ENCODE measurements around the gene SLC25A45. TPM values are rescaled to one million over a fixed set of nuclear protein-coding genes. Genes with fewer than 3 reads are reported as not detected.
A peak's percentile ranks its signal among the peaks of the same experiment; 100 is the strongest.

Gene SLC25A45
- total RNA-seq, 2 donors from 2014 or later = 11.7 to 13.3 TPM

GRCh38 chr11:65381716-65382032 is 772 bp downstream of the SLC25A45 start:
- intact Hi-C loops (cut with DNase I) = loop anchor here (1.0 to 2.0 kb wide), 2 partner anchors 33 to 129 kb away; no protein-coding TSS in a partner anchor
- no peaks in the 10 kb centered on the region for H3K36me3 ChIP-seq
- 2% methylated on average over 6 of the region's 6 CpGs for WGBS
- no peaks in the 10 kb centered on the region for H3K27me3 ChIP-seq (replicated peaks; ENCODE audit: insufficient read depth)
- H3K4me3 ChIP-seq = peak overlapping the region; percentile 22 to 26
- peaks cover 4% of the 10 kb centered on the region for H3K4me1 ChIP-seq (replicated peaks)
- peak; percentile 80 for DNase-seq (ENCODE audit: low spot score)
- H3K27ac ChIP-seq = peak overlapping the region; percentile 95 to 98
- no peaks in the 10 kb centered on the region for H3K9me3 ChIP-seq
- TF ChIP-seq POLR2A (IDR thresholded peaks at IDR 0.05) (peak; percentile 29), POLR2AphosphoS5 (IDR thresholded peaks at IDR 0.05) (no peak)

GRCh38 chr11:65380460-65381119 is 1.9 kb downstream of the SLC25A45 start:
- DNase-seq (ENCODE audit: low spot score) = no peak
- intact Hi-C loops (cut with DNase I) = no loop called here
- Histone ChIP-seq H3K9me3 (no peaks in the 10 kb centered on the region), H3K4me3 (no peak overlapping the region), H3K36me3 (no peaks in the 10 kb centered on the region), H3K27ac (peak overlapping the region; percentile 95 to 98), H3K4me1 (replicated peaks) (peaks cover 4% of the 10 kb centered on the region), H3K27me3 (replicated peaks; ENCODE audit: insufficient read depth) (no peaks in the 10 kb centered on the region)
- WGBS = 83% methylated on average over 13 of the region's 16 CpGs
- TF ChIP-seq POLR2A (IDR thresholded peaks at IDR 0.05) (no peak), POLR2AphosphoS5 (IDR thresholded peaks at IDR 0.05) (no peak), CTCF (IDR thresholded peaks at IDR 0.05) (no peak)

GRCh38 chr11:65379698-65380459 is 2.6 kb downstream of the SLC25A45 start:
- no peaks in the 10 kb centered on the region for H3K9me3 ChIP-seq
- peaks cover 4% of the 10 kb centered on the region for H3K4me1 ChIP-seq (replicated peaks)
- H3K4me3 ChIP-seq = no peak overlapping the region
- no peak for DNase-seq (ENCODE audit: low spot score)
- TF ChIP-seq POLR2A (IDR thresholded peaks at IDR 0.05) (no peak), CTCF (IDR thresholded peaks at IDR 0.05) (no peak), POLR2AphosphoS5 (IDR thresholded peaks at IDR 0.05) (no peak)
- H3K27me3 ChIP-seq (replicated peaks; ENCODE audit: insufficient read depth) = no peaks in the 10 kb centered on the region
- intact Hi-C loops (cut with DNase I) = loop anchor here (5.0 kb wide), 1 partner anchor 147 kb away; the partner anchor contains the start of gene SCYL1
- no peaks in the 10 kb centered on the region for H3K36me3 ChIP-seq
- 85% methylated on average over 13 of the region's 13 CpGs for WGBS
- peak overlapping the region; percentile 95 to 98 for H3K27ac ChIP-seq

- no peak overlapping the region for H3K4me3 ChIP-seq
- no peaks in the 10 kb centered on the region for H3K36me3 ChIP-seq
- no peaks in the 10 kb centered on the region for H3K9me3 ChIP-seq
- 93% methylated on average over 14 of the region's 14 CpGs for WGBS
- H3K27ac ChIP-seq = no peak overlapping the region
- no peak for DNase-seq (ENCODE audit: low spot score)
- intact Hi-C loops (cut with DNase I) = loop anchor here (5.0 kb wide), 1 partner anchor 148 kb away; the partner anchor contains the start of gene SCYL1
- no peaks in the 10 kb centered on the region for H3K27me3 ChIP-seq (replicated peaks; ENCODE audit: insufficient read depth)
- TF ChIP-seq CTCF (IDR thresholded peaks at IDR 0.05) (no peak), POLR2AphosphoS5 (IDR thresholded peaks at IDR 0.05) (no peak), POLR2A (IDR thresholded peaks at IDR 0.05) (no peak)
- H3K4me1 ChIP-seq (replicated peaks) = peaks cover 4% of the 10 kb centered on the region
Measured at GRCh38 chr11:65378928-65379638, 3.4 kb downstream of the SLC25A45 start.
